IMR-90 (cell line): ENCODE results near the gene TXK. TPM values are rescaled to one million over a fixed set of nuclear protein-coding genes. Genes with fewer than 3 reads are reported as not detected.

Experiments
- ATAC-seq: fragments of 200-7000 bp; cut with Tn5 transposase; 2 replicates; pipeline ENCODE4 v1.9.1; 2020; ENCODE audit warnings: low read depth, mild to moderate bottlenecking, moderate library complexity
- BruUV-seq: library from RNA; stranded (reverse); fragments of 400-500 nt; replicated peaks from 2 replicates; lab custom pipeline; 2021; lab: Mats Ljungman, UMichigan
- CTCF ChIA-PET: fragments of 300-600 bp; formaldehyde crosslinking; extraction: SDS; loops from one replicate; lab custom pipeline; 2021; ENCODE audit warnings: antibody characterized with exemption; lab: Yijun Ruan, JAX
- POLR2A ChIA-PET: fragments of 300-600 bp; sonication (Branson Sonifier 250); formaldehyde crosslinking; loops from one replicate; lab custom pipeline; 2022; ENCODE audit warnings: antibody characterized with exemption; ENCODE audit not compliant: unreplicated experiment; lab: Charles Lee
- DNase-seq: peaks from one replicate; pipeline ENCODE4 v3.0.0; 2013
- H2AFZ ChIP-seq: replicated peaks from 2 replicates; pipeline ENCODE3; 2013; ENCODE audit warnings: low read length, mild to moderate bottlenecking; ENCODE audit not compliant: poor library complexity
- H2AK5ac ChIP-seq: 2 replicates; pipeline ENCODE4 v1.6.1; 2013; ENCODE audit warnings: low read depth, low read length, inconsistent platforms
- H2AK9ac ChIP-seq: replicated peaks from 2 replicates; pipeline ENCODE3; 2013; ENCODE audit warnings: mild to moderate bottlenecking, low read depth, low read length, moderate library complexity; ENCODE audit not compliant: poor library complexity
- H2BK120ac ChIP-seq: 2 replicates; pipeline ENCODE4 v1.6.1; 2013; ENCODE audit warnings: low read depth, low read length, inconsistent platforms
- H2BK15ac ChIP-seq: 3 replicates; pipeline ENCODE4 v1.6.1; 2013; ENCODE audit warnings: low read depth, low read length, inconsistent platforms
- H2BK20ac ChIP-seq: 2 replicates; pipeline ENCODE4 v1.6.1; 2013; ENCODE audit warnings: low read depth, mild to moderate bottlenecking, inconsistent platforms, low read length, moderate library complexity
- H2BK5ac ChIP-seq: 2 replicates; pipeline ENCODE4 v1.6.1; 2013; ENCODE audit warnings: mild to moderate bottlenecking, low read depth, low read length, inconsistent platforms; ENCODE audit not compliant: poor library complexity, severe bottlenecking
- H3K14ac ChIP-seq: replicated peaks from 2 replicates; pipeline ENCODE4 v1.6.1; 2013; ENCODE audit warnings: low read depth, low read length, inconsistent platforms
- H3K18ac ChIP-seq: 2 replicates; pipeline ENCODE4 v1.6.1; 2013; ENCODE audit warnings: low read depth, low read length, control low read depth
- H3K23ac ChIP-seq: 2 replicates; pipeline ENCODE4 v1.6.1; 2013; ENCODE audit warnings: low read depth, low read length, inconsistent platforms
- H3K27ac ChIP-seq: 2 replicates; pipeline ENCODE4 v1.5.1; 2013; ENCODE audit warnings: mild to moderate bottlenecking, control low read depth, low read length; ENCODE audit not compliant: insufficient read depth
- H3K27me3 ChIP-seq: 2 replicates; pipeline ENCODE4 v1.6.1; 2013; ENCODE audit warnings: low read length; ENCODE audit not compliant: control insufficient read depth, insufficient read depth
- H3K36me3 ChIP-seq: 2 replicates; pipeline ENCODE4 v1.6.1; 2013; ENCODE audit warnings: low read length, mixed read lengths; ENCODE audit not compliant: control insufficient read depth, insufficient read depth
- H3K4ac ChIP-seq: 2 replicates; pipeline ENCODE4 v1.6.1; 2013; ENCODE audit warnings: low read depth, low read length, inconsistent platforms
- H3K4me1 ChIP-seq: 2 replicates; pipeline ENCODE4 v1.6.1; 2013; ENCODE audit warnings: low read length, mixed read lengths; ENCODE audit not compliant: control insufficient read depth, insufficient read depth
- H3K4me2 ChIP-seq: 2 replicates; pipeline ENCODE4 v1.6.1; 2013; ENCODE audit warnings: low read depth, mild to moderate bottlenecking, control low read depth, low read length, moderate library complexity
- H3K4me3 ChIP-seq: 2 replicates; pipeline ENCODE4 v1.5.1; 2013; ENCODE audit warnings: low read depth, mild to moderate bottlenecking, control low read depth, low read length, moderate library complexity; ENCODE audit not compliant: insufficient read depth
- H3K56ac ChIP-seq: 2 replicates; pipeline ENCODE4 v1.6.1; 2013; ENCODE audit warnings: low read length, inconsistent platforms; ENCODE audit not compliant: insufficient read depth; ENCODE audit errors: extremely low read depth
- H3K79me1 ChIP-seq, 2 experiments: 2 replicates each; pipeline ENCODE4 v1.6.1; 2013; ENCODE audit warnings: low read length in 2 of 2, inconsistent platforms in 1 of 2, low read depth in 1 of 2
- H3K9ac ChIP-seq: 2 replicates; pipeline ENCODE4 v1.6.1; 2013; ENCODE audit warnings: low read depth, low read length, control low read depth
- H3K9me1 ChIP-seq: 2 replicates; pipeline ENCODE4 v1.6.1; 2013; ENCODE audit warnings: low read length, inconsistent platforms; ENCODE audit not compliant: insufficient read depth
- H3K9me3 ChIP-seq: 2 replicates; pipeline ENCODE4 v1.6.1; 2013; ENCODE audit warnings: low read length; ENCODE audit not compliant: control insufficient read depth, insufficient read depth
- H4K20me1 ChIP-seq: 2 replicates; pipeline ENCODE4 v1.6.1; 2013; ENCODE audit warnings: low read length, inconsistent platforms; ENCODE audit not compliant: insufficient read depth
- H4K5ac ChIP-seq: 2 replicates; pipeline ENCODE4 v1.6.1; 2013; ENCODE audit warnings: mild to moderate bottlenecking, low read depth, low read length, control low read depth
- H4K8ac ChIP-seq, 2 experiments: 2 replicates each; pipeline ENCODE4 v1.6.1; 2013; ENCODE audit warnings: low read depth in 2 of 2, low read length in 2 of 2, control low read depth in 1 of 2, inconsistent platforms in 1 of 2
- H4K91ac ChIP-seq: 2 replicates; pipeline ENCODE4 v1.6.1; 2013; ENCODE audit warnings: low read depth, low read length, inconsistent platforms; ENCODE audit not compliant: insufficient read depth
- MAZ ChIP-seq: IDR thresholded peaks from 2 replicates; pipeline ENCODE4 v1.6.1; 2012; ENCODE audit warnings: low read depth, mild to moderate bottlenecking, low read length, improper control_type of control experiment, moderate library complexity, borderline replicate concordance
- WGBS, 2 experiments: methylation state at CpG; one replicate each; pipeline versions ENCODE4 v1.1.5 to v1.1.7; 2013; ENCODE audit warnings: missing lambda C conversion rate in 2 of 2; ENCODE audit not compliant: insufficient read length in 1 of 2; ENCODE audit errors: extremely low coverage in 2 of 2; 5-methylcytosine and 5-hydroxymethylcytosine counted together
- dilution Hi-C: fragments of 300-500 bp; cut with HindIII; formaldehyde crosslinking; loops from one replicate; pipeline ENCODE4 v1.14.3; 2018; ENCODE audit warnings: low sequenced_read_pairs; ENCODE audit not compliant: unreplicated experiment
- in situ Hi-C: fragments of 300-500 bp; cut with MboI; formaldehyde crosslinking; loops from 3 replicates; pipeline ENCODE4 v1.14.3; 2019; ENCODE audit warnings: low sequenced_read_pairs, inconsistent platforms, mixed read lengths
- intact Hi-C: fragments of 100-400 bp; cut with micrococcal nuclease; formaldehyde crosslinking; loops from 2 replicates; pipeline ENCODE4 v1.10.0; 2022
- polyA plus RNA-seq, 3 experiments: library from polyadenylated mRNA; depleted of rRNA; stranded (reverse); fragments of >200 nt; gene quantifications; 2 replicates each; pipeline ENCODE4 v1.2.3, GENCODE V29; 2012; ENCODE audit warnings: low replicate concordance in 1 of 3
- total RNA-seq: library from RNA; depleted of rRNA; stranded (reverse); fragments of >200 nt; gene quantifications from 2 replicates; pipeline ENCODE4 v1.2.3, GENCODE V29; 2012

TXK gene
- total and polyA plus RNA-seq, 2 of the 4 experiments (the other 2 are of a cell fraction), result not detected

DNA sequence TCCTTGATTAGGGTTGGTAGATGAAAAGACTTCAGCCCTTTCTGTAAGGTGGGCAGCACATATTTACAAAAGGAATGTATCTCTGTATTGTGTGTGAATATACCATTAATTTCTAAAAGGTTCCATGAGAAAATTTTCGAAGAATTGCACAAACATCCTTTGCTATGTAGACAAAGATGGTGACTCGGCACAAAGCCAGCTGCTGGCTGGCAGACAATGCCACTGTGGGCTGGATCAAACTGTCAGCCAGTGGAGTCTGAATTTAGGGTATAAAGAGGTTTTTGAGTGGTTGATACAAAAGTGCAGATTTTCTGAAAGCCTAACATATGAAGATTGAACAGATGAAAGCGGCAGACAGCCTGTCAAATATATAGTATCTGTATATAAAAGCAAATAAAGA lies 5.6 kb upstream of the TXK start:
- Histone ChIP-seq H3K56ac (no peak overlapping the region), H3K4me2 (no peak overlapping the region), H3K79me1 (no peaks in the 10 kb centered on the region), H4K8ac (no peak overlapping the region), H4K5ac (no peak overlapping the region), H2AK9ac (no peak overlapping the region), H2BK15ac (no peak overlapping the region), H2AFZ (no peak overlapping the region), H3K9me1 (no peaks in the 10 kb centered on the region), H3K27me3 (no peaks in the 10 kb centered on the region), H2AK5ac (no peak overlapping the region), H3K23ac (no peak overlapping the region), H2BK5ac (no peak overlapping the region), H2BK120ac (no peak overlapping the region), H3K4me3 (no peak overlapping the region), H3K9me3 (no peaks in the 10 kb centered on the region), H2BK20ac (no peak overlapping the region; the same call in 1 of the 2 replicates), H3K18ac (no peak overlapping the region), H3K4me1 (no peaks in the 10 kb centered on the region), H3K4ac (no peak overlapping the region), H3K9ac (no peak overlapping the region), H3K14ac (no peak overlapping the region), H3K36me3 (no peaks in the 10 kb centered on the region; the same call in 1 of the 2 replicates), H4K91ac (no peak overlapping the region), H4K20me1 (no peaks in the 10 kb centered on the region), H3K27ac (no peak overlapping the region)
- ChIA-PET POLR2A (no interaction called here), CTCF (interaction anchor here (0.9 to 1.6 kb wide), 3 partner anchors 10 to 304 kb away, joined by 3 to 5 read pairs (median 3); no protein-coding TSS in a partner anchor)
- no TSS peak for BruUV-seq
- dilution Hi-C loops (no loop called here), intact Hi-C loops (loop anchor here (5.0 kb wide), 2 partner anchors 122 to 408 kb away; partner anchors contain the start of genes CNGA1 and NIPAL1), in situ Hi-C loops (loop anchor here (10.0 kb wide), 1 partner anchor 405 kb away; no protein-coding TSS in a partner anchor)
- no peak for TF ChIP-seq MAZ
- no CpG with 5 or more reads among the region's 3 CpGs for WGBS, 2 experiments
- DNase-seq (peak; percentile 32), ATAC-seq (peak; percentile 46; the same call in 1 of the 2 replicates)
